HepG2 (cell line): Measurements from ENCODE around the gene NACC2. TPM values are rescaled to one million over a fixed set of nuclear protein-coding genes. Genes with fewer than 3 reads are reported as not detected.

Experiments used
- ATF7-NPFF ChIP-seq: sonication (generic); formaldehyde crosslinking; IDR thresholded peaks from 2 replicates; pipeline ENCODE4 v1.8.1; 2023; ENCODE audit warnings: mild to moderate bottlenecking, low read depth, missing genetic modification reagents, moderate library complexity
- FLYWCH1 ChIP-seq: sonication (generic); formaldehyde crosslinking; IDR thresholded peaks from 2 replicates; pipeline ENCODE4 v1.8.1; 2023; ENCODE audit warnings: mild to moderate bottlenecking, missing genetic modification reagents
- FOSL1 ChIP-seq: sonication (generic); formaldehyde crosslinking; IDR thresholded peaks from 2 replicates; pipeline ENCODE4 v1.9.0; 2021; ENCODE audit warnings: missing genetic modification reagents, borderline replicate concordance
- HCFC1 ChIP-seq: fragments of 150-350 bp; IDR thresholded peaks from 2 replicates; pipeline ENCODE4 v1.6.1; 2014; ENCODE audit warnings: low read depth, low read length
- HNRNPLL ChIP-seq: fragments of 200-400 bp; formaldehyde crosslinking; IDR thresholded peaks from 2 replicates; pipeline ENCODE4 v1.6.1; 2017; ENCODE audit warnings: mild to moderate bottlenecking, low read depth, low read length; ENCODE audit not compliant: poor library complexity, severe bottlenecking
- HOXA5 ChIP-seq: sonication (generic); formaldehyde crosslinking; IDR thresholded peaks from 2 replicates; pipeline ENCODE4 v1.4.0; 2020; ENCODE audit warnings: missing genetic modification reagents
- KLF13 ChIP-seq: sonication (generic); formaldehyde crosslinking; IDR thresholded peaks from 2 replicates; pipeline ENCODE4 v1.4.0; 2020; ENCODE audit warnings: mild to moderate bottlenecking, missing genetic modification reagents
- TEAD2 ChIP-seq: sonication (generic); formaldehyde crosslinking; IDR thresholded peaks from 2 replicates; pipeline ENCODE4 v1.9.0; 2021; ENCODE audit warnings: missing genetic modification reagents
- USF2 ChIP-seq, 2 experiments: sonication (generic) in 1 of 2; formaldehyde crosslinking in 1 of 2; IDR thresholded peaks; 2 replicates each; pipeline versions ENCODE4 v1.5.1 to v1.6.1; 2011 to 2020; ENCODE audit warnings: borderline replicate concordance in 1 of 2, low read depth in 1 of 2, low read length in 1 of 2, mild to moderate bottlenecking in 1 of 2, missing genetic modification reagents in 1 of 2, moderate library complexity in 1 of 2
- ZFP36L1 ChIP-seq: sonication (generic); formaldehyde crosslinking; IDR thresholded peaks from 2 replicates; pipeline ENCODE4 v1.8.0; 2022; ENCODE audit warnings: mild to moderate bottlenecking, missing genetic modification reagents, moderate library complexity
- ZNF124 ChIP-seq: sonication (generic); formaldehyde crosslinking; IDR thresholded peaks from 2 replicates; pipeline ENCODE4 v1.4.0; 2020; ENCODE audit warnings: missing genetic modification reagents
- ZNF530 ChIP-seq: sonication (generic); formaldehyde crosslinking; IDR thresholded peaks from 2 replicates; pipeline ENCODE4 v1.5.0; 2020; ENCODE audit warnings: low read depth, mild to moderate bottlenecking, missing genetic modification reagents
- ZNF546 ChIP-seq: sonication (generic); formaldehyde crosslinking; conservative IDR thresholded peaks from 2 replicates; pipeline ENCODE4 v1.8.1; 2023; ENCODE audit warnings: mild to moderate bottlenecking, missing genetic modification reagents
- ZNF713 ChIP-seq: sonication (generic); formaldehyde crosslinking; IDR thresholded peaks from 2 replicates; pipeline ENCODE4 v1.4.0; 2020; ENCODE audit warnings: mild to moderate bottlenecking, missing genetic modification reagents
- ZNF761 ChIP-seq: sonication (generic); formaldehyde crosslinking; conservative IDR thresholded peaks from 2 replicates; pipeline ENCODE4 v1.4.0; 2020; ENCODE audit warnings: mild to moderate bottlenecking, missing genetic modification reagents
- polyA plus RNA-seq, 8 experiments: library from polyadenylated mRNA; depleted of rRNA in 3 of 8; stranded (reverse) in 7 of 8; unstranded in 1 of 8; fragments of >200 nt; fragmentation: Illumina TruSeq in 4 of 8; extraction: Trizol in 4 of 8; gene quantifications; 2 replicates each; pipeline versions ENCODE4 v1.2.1 to v1.2.3, GENCODE V29; 2011 to 2016; ENCODE audit warnings: low read depth in 4 of 8, missing spikeins in 1 of 8, mixed read lengths in 1 of 8; ENCODE audit not compliant: insufficient read depth in 1 of 8
- total RNA-seq, 5 experiments: library from RNA; depleted of rRNA; stranded (reverse); fragments of >200 nt; fragmentation: Illumina TruSeq; extraction: Trizol; gene quantifications; 2 replicates each; pipeline ENCODE4 v1.2.3, GENCODE V29; 2016; ENCODE audit warnings: low read depth in 1 of 5
- TF ChIP-seq, protein P1 (sequence below): sonication (generic); formaldehyde crosslinking; IDR thresholded peaks from 2 replicates; pipeline ENCODE4 v1.5.0; 2020; ENCODE audit warnings: mild to moderate bottlenecking, missing genetic modification reagents
- TF ChIP-seq, protein P2 (sequence below): IDR thresholded peaks from 2 replicates; pipeline ENCODE4 v1.6.1; 2018; ENCODE audit warnings: missing genetic modification reagents, mild to moderate bottlenecking, missing compliant biosample characterization
- TF ChIP-seq, protein P3 (sequence below), 2 experiments: sonication (generic) in 1 of 2; formaldehyde crosslinking in 1 of 2; IDR thresholded peaks; 2 replicates each; pipeline versions ENCODE4 v1.4.0 to v1.6.1; 2018 to 2020; ENCODE audit warnings: missing genetic modification reagents in 2 of 2, borderline replicate concordance in 1 of 2, low read depth in 1 of 2, mild to moderate bottlenecking in 1 of 2, missing biosample characterization in 1 of 2

The NACC2 gene
- total and polyA plus RNA-seq, 2 of the 13 experiments (the other 11 are each of a cell fraction or from before 2014, with no cell fraction given), result 5.9 to 12.3 TPM

GRCh38 chr9:136119061-136119882, 24.2 kb upstream of the NACC2 start (continued):
- TF ChIP-seq ZFP36L1, result 0 out of 2 replicates have a peak, but pooled peaks have one; percentile 38
- peak; percentile 24 for TF ChIP-seq HNRNPLL
- TF ChIP-seq ZNF124, result no peak; the same call in 1 of the 2 replicates
- TF ChIP-seq, protein P1, sequence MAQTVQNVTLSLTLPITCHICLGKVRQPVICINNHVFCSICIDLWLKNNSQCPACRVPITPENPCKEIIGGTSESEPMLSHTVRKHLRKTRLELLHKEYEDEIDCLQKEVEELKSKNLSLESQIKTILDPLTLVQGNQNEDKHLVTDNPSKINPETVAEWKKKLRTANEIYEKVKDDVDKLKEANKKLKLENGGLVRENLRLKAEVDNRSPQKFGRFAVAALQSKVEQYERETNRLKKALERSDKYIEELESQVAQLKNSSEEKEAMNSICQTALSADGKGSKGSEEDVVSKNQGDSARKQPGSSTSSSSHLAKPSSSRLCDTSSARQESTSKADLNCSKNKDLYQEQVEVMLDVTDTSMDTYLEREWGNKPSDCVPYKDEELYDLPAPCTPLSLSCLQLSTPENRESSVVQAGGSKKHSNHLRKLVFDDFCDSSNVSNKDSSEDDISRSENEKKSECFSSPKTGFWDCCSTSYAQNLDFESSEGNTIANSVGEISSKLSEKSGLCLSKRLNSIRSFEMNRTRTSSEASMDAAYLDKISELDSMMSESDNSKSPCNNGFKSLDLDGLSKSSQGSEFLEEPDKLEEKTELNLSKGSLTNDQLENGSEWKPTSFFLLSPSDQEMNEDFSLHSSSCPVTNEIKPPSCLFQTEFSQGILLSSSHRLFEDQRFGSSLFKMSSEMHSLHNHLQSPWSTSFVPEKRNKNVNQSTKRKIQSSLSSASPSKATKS (CRISPR knock-in tag), result 0 out of 2 replicates have a peak, but pooled peaks have one; percentile 45
- no peak for TF ChIP-seq ZNF713
- no peak for TF ChIP-seq TEAD2 (CRISPR knock-in tag)
- TF ChIP-seq ATF7-NPFF (CRISPR knock-in tag), result peak; percentile 88
- peak; percentile 22; the same call in 1 of the 2 replicates for TF ChIP-seq HOXA5 (CRISPR knock-in tag)
- no peak for TF ChIP-seq KLF13 (CRISPR knock-in tag)
- TF ChIP-seq, protein P2, sequence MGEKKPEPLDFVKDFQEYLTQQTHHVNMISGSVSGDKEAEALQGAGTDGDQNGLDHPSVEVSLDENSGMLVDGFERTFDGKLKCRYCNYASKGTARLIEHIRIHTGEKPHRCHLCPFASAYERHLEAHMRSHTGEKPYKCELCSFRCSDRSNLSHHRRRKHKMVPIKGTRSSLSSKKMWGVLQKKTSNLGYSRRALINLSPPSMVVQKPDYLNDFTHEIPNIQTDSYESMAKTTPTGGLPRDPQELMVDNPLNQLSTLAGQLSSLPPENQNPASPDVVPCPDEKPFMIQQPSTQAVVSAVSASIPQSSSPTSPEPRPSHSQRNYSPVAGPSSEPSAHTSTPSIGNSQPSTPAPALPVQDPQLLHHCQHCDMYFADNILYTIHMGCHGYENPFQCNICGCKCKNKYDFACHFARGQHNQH (CRISPR knock-in tag), result 0 out of 2 replicates have a peak, but pooled peaks have one; percentile 60
- no peak; the same call in 1 of the 2 replicates for TF ChIP-seq ZNF761
- no peak for TF ChIP-seq ZNF530 (CRISPR knock-in tag)
- TF ChIP-seq, protein P3, sequence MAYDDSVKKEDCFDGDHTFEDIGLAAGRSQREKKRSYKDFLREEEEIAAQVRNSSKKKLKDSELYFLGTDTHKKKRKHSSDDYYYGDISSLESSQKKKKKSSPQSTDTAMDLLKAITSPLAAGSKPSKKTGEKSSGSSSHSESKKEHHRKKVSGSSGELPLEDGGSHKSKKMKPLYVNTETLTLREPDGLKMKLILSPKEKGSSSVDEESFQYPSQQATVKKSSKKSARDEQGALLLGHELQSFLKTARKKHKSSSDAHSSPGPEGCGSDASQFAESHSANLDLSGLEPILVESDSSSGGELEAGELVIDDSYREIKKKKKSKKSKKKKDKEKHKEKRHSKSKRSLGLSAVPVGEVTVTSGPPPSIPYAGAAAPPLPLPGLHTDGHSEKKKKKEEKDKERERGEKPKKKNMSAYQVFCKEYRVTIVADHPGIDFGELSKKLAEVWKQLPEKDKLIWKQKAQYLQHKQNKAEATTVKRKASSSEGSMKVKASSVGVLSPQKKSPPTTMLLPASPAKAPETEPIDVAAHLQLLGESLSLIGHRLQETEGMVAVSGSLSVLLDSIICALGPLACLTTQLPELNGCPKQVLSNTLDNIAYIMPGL (CRISPR knock-in tag; IDR thresholded peaks at IDR 0.05; ENCODE audit: borderline replicate concordance in 1 of 2, low read depth in 1 of 2), result peak in 1 of 2 experiments; percentile 9; a peak in 2 of 4 replicates
- TF ChIP-seq HCFC1, result no peak
- TF ChIP-seq FOSL1, result no peak
- TF ChIP-seq ZNF546 (CRISPR knock-in tag), result no peak
- no peak for TF ChIP-seq FLYWCH1 (CRISPR knock-in tag)
- TF ChIP-seq USF2 (IDR thresholded peaks at IDR 0.05; ENCODE audit: low read depth, low read length), result no peak
- no peak; the same call in 1 of the 2 replicates for TF ChIP-seq USF2 (CRISPR knock-in tag; IDR thresholded peaks at IDR 0.05; ENCODE audit: borderline replicate concordance)
